K562 (cell line): ENCODE measurements around the gene ITGAV. TPM values are rescaled to one million over a fixed set of nuclear protein-coding genes. Genes with fewer than 3 reads are reported as not detected.

Source experiments
- CCNT2 ChIP-seq: IDR thresholded peaks from 2 replicates; pipeline ENCODE4 v1.6.1; 2011; ENCODE audit warnings: borderline replicate concordance, low read depth, mild to moderate bottlenecking, moderate library complexity, mixed read lengths, low read length; ENCODE audit not compliant: insufficient read length; ENCODE audit errors: extremely low read depth
- CREBBP ChIP-seq: IDR thresholded peaks from one replicate; pipeline ENCODE4 v1.6.1; 2012; ENCODE audit warnings: low read depth, mild to moderate bottlenecking, control low read depth, inconsistent platforms, low read length
- IFI16 ChIP-seq: fragments of 250-450 bp; sonication (Bioruptor Pico); IDR thresholded peaks from 2 replicates; pipeline ENCODE4 v2.1.2; 2022; ENCODE audit warnings: mild to moderate bottlenecking, inconsistent platforms
- KLF13 ChIP-seq: fragments of 450-650 bp; IDR thresholded peaks from 2 replicates; pipeline ENCODE4 v1.6.1; 2016; ENCODE audit warnings: missing genetic modification characterization, low read depth, mild to moderate bottlenecking, missing compliant biosample characterization, moderate library complexity, borderline replicate concordance
- NCOA4 ChIP-seq: fragments of 450-650 bp; IDR thresholded peaks from 2 replicates; pipeline ENCODE4 v1.6.1; 2018; ENCODE audit warnings: mild to moderate bottlenecking; ENCODE audit not compliant: partially characterized antibody
- PHF21A ChIP-seq: fragments of 450-650 bp; IDR thresholded peaks from 2 replicates; pipeline ENCODE4 v1.6.1; 2017; ENCODE audit warnings: low read depth, borderline replicate concordance
- YBX1 ChIP-seq: fragments of 450-650 bp; IDR thresholded peaks from 2 replicates; pipeline ENCODE4 v1.7.1; 2016; ENCODE audit warnings: mild to moderate bottlenecking
- polyA plus RNA-seq, 8 experiments: library from polyadenylated mRNA; depleted of rRNA in 4 of 8; stranded (reverse) in 5 of 8; unstranded in 3 of 8; fragments of >200 nt; fragmentation: Nextera tagmentation in 2 of 8; fragmentation: Illumina TruSeq in 1 of 8; extraction: Ambion mirVana in 2 of 8; extraction: Trizol in 1 of 8; gene quantifications; 2 replicates each; pipeline versions ENCODE4 v1.2.1 to v1.2.3, GENCODE V29; 2011 to 2014; ENCODE audit warnings: inconsistent platforms in 1 of 8, missing spikeins in 1 of 8
- total RNA-seq, 7 experiments: library from RNA; depleted of rRNA in 6 of 7; stranded (reverse); fragments of >200 nt in 6 of 7; fragmentation: Illumina TruSeq in 2 of 7; extraction: Trizol in 2 of 7; gene quantifications; 2 replicates each; pipeline versions ENCODE4 v1.2.1 to v1.2.3, GENCODE V29; 2011 to 2021; ENCODE audit warnings: low replicate concordance in 1 of 7
- TF ChIP-seq, protein P1 (sequence below): IDR thresholded peaks from 3 replicates; pipeline ENCODE4 v1.6.1; 2011; ENCODE audit warnings: borderline replicate concordance, mild to moderate bottlenecking, moderate library complexity; ENCODE audit not compliant: insufficient read length; ENCODE audit errors: extremely low read depth
- TF ChIP-seq, protein P2 (sequence below): fragments of 450-650 bp; IDR thresholded peaks from 2 replicates; pipeline ENCODE4 v1.6.1; 2016
- TF ChIP-seq, protein P3 (sequence below): fragments of 450-650 bp; IDR thresholded peaks from 2 replicates; pipeline ENCODE4 v1.6.1; 2016; ENCODE audit warnings: low read depth
- TF ChIP-seq, protein P4 (sequence below): sonication (generic); formaldehyde crosslinking; IDR thresholded peaks from 2 replicates; pipeline ENCODE4 v1.8.1; 2023; ENCODE audit warnings: mild to moderate bottlenecking, missing genetic modification reagents, moderate library complexity
- TF ChIP-seq, protein P5 (sequence below): sonication (generic); IDR thresholded peaks from 2 replicates; pipeline ENCODE4 v1.6.1; 2016

The ITGAV gene
- total and polyA plus RNA-seq, 9 of the 15 experiments (the other 6 are each of a cell fraction or from before 2014, with no cell fraction given): 3.7 to 17.7 (median 10.7) TPM

DNA sequence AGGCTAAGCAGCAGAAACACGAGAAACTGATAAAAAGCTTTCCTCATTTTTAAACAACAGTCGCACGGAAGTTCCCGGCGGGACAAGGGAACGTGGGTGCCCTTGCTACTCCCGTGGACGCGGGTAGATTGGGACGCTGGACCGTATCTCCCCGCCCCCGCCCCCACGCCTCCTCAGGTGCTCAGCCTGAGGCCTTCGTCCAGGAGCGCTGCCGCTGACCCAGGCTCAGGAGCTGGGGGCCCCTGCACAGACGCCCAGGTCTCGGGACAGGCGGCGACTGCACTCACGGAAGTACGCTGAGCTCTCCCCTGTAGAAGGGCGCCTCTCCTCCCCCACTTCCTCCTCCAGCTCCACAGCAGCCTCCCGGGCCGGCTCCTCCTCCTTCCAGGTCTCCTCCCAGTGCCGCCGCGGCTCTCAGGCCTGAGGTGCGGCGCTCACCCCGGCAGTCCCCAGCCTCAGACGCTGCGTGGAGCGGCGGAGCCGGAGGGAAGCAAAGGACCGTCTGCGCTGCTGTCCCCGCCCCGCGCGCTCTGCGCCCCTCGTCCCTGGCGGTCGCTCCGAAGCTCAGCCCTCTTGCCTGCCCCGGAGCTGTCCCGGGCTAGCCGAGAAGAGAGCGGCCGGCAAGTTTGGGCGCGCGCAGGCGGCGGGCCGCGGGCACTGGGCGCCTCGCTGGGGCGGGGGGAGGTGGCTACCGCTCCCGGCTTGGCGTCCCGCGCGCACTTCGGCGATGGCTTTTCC is at the start of gene ITGAV (continued):
- TF ChIP-seq, protein P1, sequence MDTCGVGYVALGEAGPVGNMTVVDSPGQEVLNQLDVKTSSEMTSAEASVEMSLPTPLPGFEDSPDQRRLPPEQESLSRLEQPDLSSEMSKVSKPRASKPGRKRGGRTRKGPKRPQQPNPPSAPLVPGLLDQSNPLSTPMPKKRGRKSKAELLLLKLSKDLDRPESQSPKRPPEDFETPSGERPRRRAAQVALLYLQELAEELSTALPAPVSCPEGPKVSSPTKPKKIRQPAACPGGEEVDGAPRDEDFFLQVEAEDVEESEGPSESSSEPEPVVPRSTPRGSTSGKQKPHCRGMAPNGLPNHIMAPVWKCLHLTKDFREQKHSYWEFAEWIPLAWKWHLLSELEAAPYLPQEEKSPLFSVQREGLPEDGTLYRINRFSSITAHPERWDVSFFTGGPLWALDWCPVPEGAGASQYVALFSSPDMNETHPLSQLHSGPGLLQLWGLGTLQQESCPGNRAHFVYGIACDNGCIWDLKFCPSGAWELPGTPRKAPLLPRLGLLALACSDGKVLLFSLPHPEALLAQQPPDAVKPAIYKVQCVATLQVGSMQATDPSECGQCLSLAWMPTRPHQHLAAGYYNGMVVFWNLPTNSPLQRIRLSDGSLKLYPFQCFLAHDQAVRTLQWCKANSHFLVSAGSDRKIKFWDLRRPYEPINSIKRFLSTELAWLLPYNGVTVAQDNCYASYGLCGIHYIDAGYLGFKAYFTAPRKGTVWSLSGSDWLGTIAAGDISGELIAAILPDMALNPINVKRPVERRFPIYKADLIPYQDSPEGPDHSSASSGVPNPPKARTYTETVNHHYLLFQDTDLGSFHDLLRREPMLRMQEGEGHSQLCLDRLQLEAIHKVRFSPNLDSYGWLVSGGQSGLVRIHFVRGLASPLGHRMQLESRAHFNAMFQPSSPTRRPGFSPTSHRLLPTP: no peak
- TF ChIP-seq CREBBP (no peak), PHF21A (peak; percentile 88; the same call in 1 of the 2 replicates), CCNT2 (peak; percentile 40), YBX1 (no peak), IFI16 (no peak), KLF13 (tag) (no peak), NCOA4 (no peak)
- TF ChIP-seq, protein P2, sequence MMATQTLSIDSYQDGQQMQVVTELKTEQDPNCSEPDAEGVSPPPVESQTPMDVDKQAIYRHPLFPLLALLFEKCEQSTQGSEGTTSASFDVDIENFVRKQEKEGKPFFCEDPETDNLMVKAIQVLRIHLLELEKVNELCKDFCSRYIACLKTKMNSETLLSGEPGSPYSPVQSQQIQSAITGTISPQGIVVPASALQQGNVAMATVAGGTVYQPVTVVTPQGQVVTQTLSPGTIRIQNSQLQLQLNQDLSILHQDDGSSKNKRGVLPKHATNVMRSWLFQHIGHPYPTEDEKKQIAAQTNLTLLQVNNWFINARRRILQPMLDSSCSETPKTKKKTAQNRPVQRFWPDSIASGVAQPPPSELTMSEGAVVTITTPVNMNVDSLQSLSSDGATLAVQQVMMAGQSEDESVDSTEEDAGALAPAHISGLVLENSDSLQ: no peak
- TF ChIP-seq, protein P3, sequence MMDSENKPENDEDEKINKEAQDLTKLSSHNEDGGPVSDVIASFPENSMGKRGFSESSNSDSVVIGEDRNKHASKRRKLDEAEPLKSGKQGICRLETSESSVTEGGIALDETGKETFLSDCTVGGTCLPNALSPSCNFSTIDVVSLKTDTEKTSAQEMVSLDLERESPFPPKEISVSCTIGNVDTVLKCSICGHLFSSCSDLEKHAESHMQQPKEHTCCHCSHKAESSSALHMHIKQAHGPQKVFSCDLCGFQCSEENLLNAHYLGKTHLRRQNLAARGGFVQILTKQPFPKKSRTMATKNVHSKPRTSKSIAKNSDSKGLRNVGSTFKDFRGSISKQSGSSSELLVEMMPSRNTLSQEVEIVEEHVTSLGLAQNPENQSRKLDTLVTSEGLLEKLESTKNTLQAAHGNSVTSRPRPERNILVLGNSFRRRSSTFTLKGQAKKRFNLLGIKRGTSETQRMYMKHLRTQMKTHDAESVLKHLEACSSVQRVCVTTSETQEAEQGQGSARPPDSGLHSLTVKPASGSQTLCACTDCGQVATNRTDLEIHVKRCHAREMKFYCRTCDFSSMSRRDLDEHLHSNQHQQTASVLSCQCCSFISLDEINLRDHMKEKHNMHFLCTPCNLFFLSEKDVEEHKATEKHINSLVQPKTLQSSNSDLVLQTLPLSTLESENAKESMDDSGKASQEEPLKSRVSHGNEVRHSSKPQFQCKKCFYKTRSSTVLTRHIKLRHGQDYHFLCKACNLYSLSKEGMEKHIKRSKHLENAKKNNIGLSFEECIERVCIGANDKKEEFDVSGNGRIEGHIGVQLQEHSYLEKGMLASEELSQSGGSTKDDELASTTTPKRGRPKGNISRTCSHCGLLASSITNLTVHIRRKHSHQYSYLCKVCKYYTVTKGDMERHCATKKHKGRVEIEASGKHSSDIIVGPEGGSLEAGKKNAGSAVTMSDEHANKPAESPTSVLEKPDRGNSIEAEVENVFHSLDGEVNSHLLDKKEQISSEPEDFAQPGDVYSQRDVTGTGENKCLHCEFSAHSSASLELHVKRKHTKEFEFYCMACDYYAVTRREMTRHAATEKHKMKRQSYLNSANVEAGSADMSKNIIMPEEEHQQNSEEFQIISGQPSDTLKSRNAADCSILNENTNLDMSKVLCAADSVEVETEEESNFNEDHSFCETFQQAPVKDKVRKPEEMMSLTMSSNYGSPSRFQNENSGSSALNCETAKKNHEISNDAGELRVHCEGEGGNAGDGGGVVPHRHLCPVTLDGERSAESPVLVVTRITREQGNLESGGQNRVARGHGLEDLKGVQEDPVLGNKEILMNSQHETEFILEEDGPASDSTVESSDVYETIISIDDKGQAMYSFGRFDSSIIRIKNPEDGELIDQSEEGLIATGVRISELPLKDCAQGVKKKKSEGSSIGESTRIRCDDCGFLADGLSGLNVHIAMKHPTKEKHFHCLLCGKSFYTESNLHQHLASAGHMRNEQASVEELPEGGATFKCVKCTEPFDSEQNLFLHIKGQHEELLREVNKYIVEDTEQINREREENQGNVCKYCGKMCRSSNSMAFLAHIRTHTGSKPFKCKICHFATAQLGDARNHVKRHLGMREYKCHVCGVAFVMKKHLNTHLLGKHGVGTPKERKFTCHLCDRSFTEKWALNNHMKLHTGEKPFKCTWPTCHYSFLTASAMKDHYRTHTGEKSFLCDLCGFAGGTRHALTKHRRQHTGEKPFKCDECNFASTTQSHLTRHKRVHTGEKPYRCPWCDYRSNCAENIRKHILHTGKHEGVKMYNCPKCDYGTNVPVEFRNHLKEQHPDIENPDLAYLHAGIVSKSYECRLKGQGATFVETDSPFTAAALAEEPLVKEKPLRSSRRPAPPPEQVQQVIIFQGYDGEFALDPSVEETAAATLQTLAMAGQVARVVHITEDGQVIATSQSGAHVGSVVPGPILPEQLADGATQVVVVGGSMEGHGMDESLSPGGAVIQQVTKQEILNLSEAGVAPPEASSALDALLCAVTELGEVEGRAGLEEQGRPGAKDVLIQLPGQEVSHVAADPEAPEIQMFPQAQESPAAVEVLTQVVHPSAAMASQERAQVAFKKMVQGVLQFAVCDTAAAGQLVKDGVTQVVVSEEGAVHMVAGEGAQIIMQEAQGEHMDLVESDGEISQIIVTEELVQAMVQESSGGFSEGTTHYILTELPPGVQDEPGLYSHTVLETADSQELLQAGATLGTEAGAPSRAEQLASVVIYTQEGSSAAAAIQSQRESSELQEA: no peak
- TF ChIP-seq, protein P4, sequence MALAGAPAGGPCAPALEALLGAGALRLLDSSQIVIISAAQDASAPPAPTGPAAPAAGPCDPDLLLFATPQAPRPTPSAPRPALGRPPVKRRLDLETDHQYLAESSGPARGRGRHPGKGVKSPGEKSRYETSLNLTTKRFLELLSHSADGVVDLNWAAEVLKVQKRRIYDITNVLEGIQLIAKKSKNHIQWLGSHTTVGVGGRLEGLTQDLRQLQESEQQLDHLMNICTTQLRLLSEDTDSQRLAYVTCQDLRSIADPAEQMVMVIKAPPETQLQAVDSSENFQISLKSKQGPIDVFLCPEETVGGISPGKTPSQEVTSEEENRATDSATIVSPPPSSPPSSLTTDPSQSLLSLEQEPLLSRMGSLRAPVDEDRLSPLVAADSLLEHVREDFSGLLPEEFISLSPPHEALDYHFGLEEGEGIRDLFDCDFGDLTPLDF (CRISPR knock-in tag): peak; percentile 87
- TF ChIP-seq, protein P5, sequence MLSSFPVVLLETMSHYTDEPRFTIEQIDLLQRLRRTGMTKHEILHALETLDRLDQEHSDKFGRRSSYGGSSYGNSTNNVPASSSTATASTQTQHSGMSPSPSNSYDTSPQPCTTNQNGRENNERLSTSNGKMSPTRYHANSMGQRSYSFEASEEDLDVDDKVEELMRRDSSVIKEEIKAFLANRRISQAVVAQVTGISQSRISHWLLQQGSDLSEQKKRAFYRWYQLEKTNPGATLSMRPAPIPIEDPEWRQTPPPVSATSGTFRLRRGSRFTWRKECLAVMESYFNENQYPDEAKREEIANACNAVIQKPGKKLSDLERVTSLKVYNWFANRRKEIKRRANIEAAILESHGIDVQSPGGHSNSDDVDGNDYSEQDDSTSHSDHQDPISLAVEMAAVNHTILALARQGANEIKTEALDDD: no peak
